Loucy (cell line): ENCODE measurements around the gene IST1.

ENCODE experiments used
- CTCF ChIP-seq: fragments of 200-600 bp; sonication (generic); conservative IDR thresholded peaks from 2 replicates; pipeline ENCODE4 v1.5.1; 2014; ENCODE audit warnings: mild to moderate bottlenecking, antibody characterized with exemption, low read length
- EZH2phosphoT487 ChIP-seq: fragments of 200-600 bp; IDR thresholded peaks from 2 replicates; pipeline ENCODE4 v1.6.1; 2018; ENCODE audit warnings: antibody characterized with exemption, mild to moderate bottlenecking, moderate library complexity, borderline replicate concordance

- peak; percentile 47 for TF ChIP-seq CTCF
- no peak for TF ChIP-seq EZH2phosphoT487
Observed at GRCh38 chr16:71883849-71884638, 11.3 kb upstream of the IST1 start, which contains the start of gene ZNF821.
